DOHH2 (cell line): Measurements from ENCODE around the gene WNT9B.

Experiments
- EZH2phosphoT487 ChIP-seq: fragments of 200-600 bp; sonication (generic); IDR thresholded peaks from 2 replicates; pipeline ENCODE4 v1.6.1; 2017; ENCODE audit warnings: borderline replicate concordance, mild to moderate bottlenecking, antibody characterized with exemption, low read length, moderate library complexity, mixed read lengths
- TF ChIP-seq, protein P1 (sequence below): fragments of 200-600 bp; sonication (generic); IDR thresholded peaks from one replicate; pipeline ENCODE4 v1.5.1; 2014; ENCODE audit warnings: antibody characterized with exemption, mild to moderate bottlenecking, low read depth, low read length; ENCODE audit not compliant: poor library complexity, severe bottlenecking

DNA sequence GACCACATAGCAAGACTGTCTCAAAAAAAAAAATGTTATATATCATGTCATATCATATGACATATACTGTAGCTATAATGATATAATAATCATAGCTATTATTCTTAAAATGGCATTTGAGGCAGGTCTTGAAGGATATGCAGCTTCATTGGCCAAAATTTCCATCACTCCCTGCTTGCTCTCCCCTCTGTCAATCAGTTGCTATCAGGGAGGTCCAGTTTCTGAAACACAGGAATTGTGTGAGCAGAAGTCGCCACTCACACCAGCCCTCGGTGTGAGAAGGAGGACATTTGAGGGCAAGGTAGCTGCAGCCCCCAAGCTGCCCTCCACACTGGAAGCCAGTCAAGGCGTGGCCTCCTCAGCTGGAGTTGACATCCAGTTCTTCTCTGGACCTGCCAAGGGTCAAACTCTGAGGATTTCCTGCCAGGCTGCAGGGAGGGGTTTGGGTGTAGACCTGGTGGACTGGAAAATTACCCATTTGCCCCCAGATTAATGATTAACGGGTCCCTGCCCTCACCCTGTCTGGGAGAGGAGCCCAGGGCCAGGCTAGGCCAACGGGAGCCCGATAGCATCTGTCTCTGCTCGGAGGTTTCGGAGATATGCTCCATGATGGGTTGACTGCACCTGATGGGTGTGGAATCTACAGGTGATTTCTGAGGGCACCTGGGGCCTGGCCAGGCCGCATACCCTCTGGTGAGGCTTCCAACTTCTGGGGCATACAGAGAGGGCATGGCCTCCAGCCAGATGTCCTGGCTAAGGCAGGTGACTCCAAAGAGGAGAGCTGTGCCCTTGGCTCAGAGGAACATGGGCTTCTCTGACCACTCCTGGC, 18.8 kb downstream of the WNT9B start:
- TF ChIP-seq, protein P1, sequence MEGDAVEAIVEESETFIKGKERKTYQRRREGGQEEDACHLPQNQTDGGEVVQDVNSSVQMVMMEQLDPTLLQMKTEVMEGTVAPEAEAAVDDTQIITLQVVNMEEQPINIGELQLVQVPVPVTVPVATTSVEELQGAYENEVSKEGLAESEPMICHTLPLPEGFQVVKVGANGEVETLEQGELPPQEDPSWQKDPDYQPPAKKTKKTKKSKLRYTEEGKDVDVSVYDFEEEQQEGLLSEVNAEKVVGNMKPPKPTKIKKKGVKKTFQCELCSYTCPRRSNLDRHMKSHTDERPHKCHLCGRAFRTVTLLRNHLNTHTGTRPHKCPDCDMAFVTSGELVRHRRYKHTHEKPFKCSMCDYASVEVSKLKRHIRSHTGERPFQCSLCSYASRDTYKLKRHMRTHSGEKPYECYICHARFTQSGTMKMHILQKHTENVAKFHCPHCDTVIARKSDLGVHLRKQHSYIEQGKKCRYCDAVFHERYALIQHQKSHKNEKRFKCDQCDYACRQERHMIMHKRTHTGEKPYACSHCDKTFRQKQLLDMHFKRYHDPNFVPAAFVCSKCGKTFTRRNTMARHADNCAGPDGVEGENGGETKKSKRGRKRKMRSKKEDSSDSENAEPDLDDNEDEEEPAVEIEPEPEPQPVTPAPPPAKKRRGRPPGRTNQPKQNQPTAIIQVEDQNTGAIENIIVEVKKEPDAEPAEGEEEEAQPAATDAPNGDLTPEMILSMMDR: no peak
- no peak for TF ChIP-seq EZH2phosphoT487
